ENCODE measurements around the gene OR51B6. TPM values are rescaled to one million over a fixed set of nuclear protein-coding genes. Genes with fewer than 3 reads are reported as not detected.

OR51B6 gene
- total and polyA plus RNA-seq, 2 of the 13 experiments (the other 11 are each of a cell fraction or from before 2014, with no cell fraction given): not detected

GRCh38 chr11:5317292-5317691 lies 34.0 kb upstream of the OR51B6 start (continued):
- TF ChIP-seq, protein P1, sequence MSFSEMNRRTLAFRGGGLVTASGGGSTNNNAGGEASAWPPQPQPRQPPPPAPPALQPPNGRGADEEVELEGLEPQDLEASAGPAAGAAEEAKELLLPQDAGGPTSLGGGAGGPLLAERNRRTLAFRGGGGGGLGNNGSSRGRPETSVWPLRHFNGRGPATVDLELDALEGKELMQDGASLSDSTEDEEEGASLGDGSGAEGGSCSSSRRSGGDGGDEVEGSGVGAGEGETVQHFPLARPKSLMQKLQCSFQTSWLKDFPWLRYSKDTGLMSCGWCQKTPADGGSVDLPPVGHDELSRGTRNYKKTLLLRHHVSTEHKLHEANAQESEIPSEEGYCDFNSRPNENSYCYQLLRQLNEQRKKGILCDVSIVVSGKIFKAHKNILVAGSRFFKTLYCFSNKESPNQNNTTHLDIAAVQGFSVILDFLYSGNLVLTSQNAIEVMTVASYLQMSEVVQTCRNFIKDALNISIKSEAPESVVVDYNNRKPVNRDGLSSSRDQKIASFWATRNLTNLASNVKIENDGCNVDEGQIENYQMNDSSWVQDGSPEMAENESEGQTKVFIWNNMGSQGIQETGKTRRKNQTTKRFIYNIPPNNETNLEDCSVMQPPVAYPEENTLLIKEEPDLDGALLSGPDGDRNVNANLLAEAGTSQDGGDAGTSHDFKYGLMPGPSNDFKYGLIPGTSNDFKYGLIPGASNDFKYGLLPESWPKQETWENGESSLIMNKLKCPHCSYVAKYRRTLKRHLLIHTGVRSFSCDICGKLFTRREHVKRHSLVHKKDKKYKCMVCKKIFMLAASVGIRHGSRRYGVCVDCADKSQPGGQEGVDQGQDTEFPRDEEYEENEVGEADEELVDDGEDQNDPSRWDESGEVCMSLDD (CRISPR knock-in tag; IDR thresholded peaks at IDR 0.05; ENCODE audit: borderline replicate concordance): no peak
- no peak for TF ChIP-seq HIVEP1 (CRISPR knock-in tag; IDR thresholded peaks at IDR 0.05)
- TF ChIP-seq ZNF639 (CRISPR knock-in tag; conservative IDR thresholded peaks at IDR 0.05): no peak

GRCh38 chr11:5324197-5324596 lies 27.1 kb upstream of the OR51B6 start, which contains the start of gene OR51B2:
Gene OR51B2, minus strand, starts transcription at chr11:5324297. Its CDS starts 0 bp downstream, at chr11:5324297.
- Histone ChIP-seq H3K4me1 (ENCODE audit: insufficient read depth, low read length) (no peaks in the 10 kb centered on the region), H2AFZ (ENCODE audit: low read length) (no peak within 1 kb of the TSS), H3K36me3 (replicated peaks in 1 of 2; ENCODE audit: control insufficient read depth in 1 of 2, insufficient read depth in 2 of 2, low read length in 2 of 2) (no peaks in the 10 kb centered on the region), H3K4me3 (replicated peaks in 1 of 3; ENCODE audit: insufficient read depth in 1 of 3, low read depth in 2 of 3, low read length in 3 of 3) (no peak within 1 kb of the TSS), H4K20me1 (ENCODE audit: insufficient read depth, low read length) (no peaks in the 10 kb centered on the region), H3K9me3 (ENCODE audit: low read length) (no peaks in the 10 kb centered on the region), H3K9ac (ENCODE audit: insufficient read depth, low read depth, low read length) (no peak within 1 kb of the TSS), H3K27me3 (ENCODE audit: control insufficient read depth in 1 of 2, insufficient read depth in 2 of 2, low read length in 2 of 2) (0 out of 5 replicates have a peak, but pooled peaks cover 0 to 1% of the 10 kb centered on the region in 2 experiments), H3K79me2 (ENCODE audit: insufficient read depth, low read length) (no peaks in the 10 kb centered on the region), H3K4me2 (ENCODE audit: low read depth, low read length) (no peak within 1 kb of the TSS), H3K27ac (ENCODE audit: extremely low read length, insufficient read depth, low read length) (no peak within 1 kb of the TSS)
- WGBS (ENCODE audit: low lambda C conversion rate): 0% methylated on average over 3 of the region's 3 CpGs
- ChIA-PET POLR2A (no interaction called here), CTCF (ENCODE audit: low intra/inter-chr PET ratio, low total read pairs) (no interaction called here)
- DNase-seq (ENCODE audit: low spot score): no peak
- BruUV-seq (replicated peaks): no TSS peak
- TF ChIP-seq, protein P2, sequence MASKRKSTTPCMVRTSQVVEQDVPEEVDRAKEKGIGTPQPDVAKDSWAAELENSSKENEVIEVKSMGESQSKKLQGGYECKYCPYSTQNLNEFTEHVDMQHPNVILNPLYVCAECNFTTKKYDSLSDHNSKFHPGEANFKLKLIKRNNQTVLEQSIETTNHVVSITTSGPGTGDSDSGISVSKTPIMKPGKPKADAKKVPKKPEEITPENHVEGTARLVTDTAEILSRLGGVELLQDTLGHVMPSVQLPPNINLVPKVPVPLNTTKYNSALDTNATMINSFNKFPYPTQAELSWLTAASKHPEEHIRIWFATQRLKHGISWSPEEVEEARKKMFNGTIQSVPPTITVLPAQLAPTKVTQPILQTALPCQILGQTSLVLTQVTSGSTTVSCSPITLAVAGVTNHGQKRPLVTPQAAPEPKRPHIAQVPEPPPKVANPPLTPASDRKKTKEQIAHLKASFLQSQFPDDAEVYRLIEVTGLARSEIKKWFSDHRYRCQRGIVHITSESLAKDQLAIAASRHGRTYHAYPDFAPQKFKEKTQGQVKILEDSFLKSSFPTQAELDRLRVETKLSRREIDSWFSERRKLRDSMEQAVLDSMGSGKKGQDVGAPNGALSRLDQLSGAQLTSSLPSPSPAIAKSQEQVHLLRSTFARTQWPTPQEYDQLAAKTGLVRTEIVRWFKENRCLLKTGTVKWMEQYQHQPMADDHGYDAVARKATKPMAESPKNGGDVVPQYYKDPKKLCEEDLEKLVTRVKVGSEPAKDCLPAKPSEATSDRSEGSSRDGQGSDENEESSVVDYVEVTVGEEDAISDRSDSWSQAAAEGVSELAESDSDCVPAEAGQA (IDR thresholded peaks at IDR 0.05; ENCODE audit: low read depth): no peak
- TF ChIP-seq, protein P2 (CRISPR knock-in tag; IDR thresholded peaks at IDR 0.05; ENCODE audit: borderline replicate concordance): no peak
- TF ChIP-seq ZNF12 (CRISPR knock-in tag; IDR thresholded peaks at IDR 0.05): no peak
- no peak for TF ChIP-seq ZNF362 (CRISPR knock-in tag; IDR thresholded peaks at IDR 0.05; ENCODE audit: borderline replicate concordance)
- TF ChIP-seq MAFK (conservative IDR thresholded peaks at IDR 0.05 in 1 of 2, IDR thresholded peaks at IDR 0.05 in 1 of 2; ENCODE audit: low read length in 2 of 2): peak in 1 of 2 experiments; percentile 16; a peak in 1 of 4 replicates
- intact Hi-C loops (cut with micrococcal nuclease; ENCODE audit: unreplicated experiment): no loop called here
- no peak for FAIRE-seq
- in situ Hi-C loops (cut with HindIII; ENCODE audit: extremely low pct_ligation_motif_present, low pct_unique_long_range_greater_than_20kb): no loop called here
- no peak for ATAC-seq
